ENCODE measurements around the gene EPHA4. TPM values are rescaled to one million over a fixed set of nuclear protein-coding genes. Genes with fewer than 3 reads are reported as not detected.

Gene EPHA4
- total RNA-seq, 1 donor from 2014 or later, result 30.1 TPM

- no peak for FAIRE-seq
- Histone ChIP-seq H3K4me1 (ENCODE audit: insufficient read depth, low read length) (no peaks in the 10 kb centered on the region), H2AFZ (ENCODE audit: low read depth, low read length) (no peak overlapping the region), H3K36me3 (ENCODE audit: insufficient read depth, low read length) (no peaks in the 10 kb centered on the region), H3K9ac (ENCODE audit: low read length) (no peak overlapping the region), H4K20me1 (ENCODE audit: insufficient read depth, low read length) (no peaks in the 10 kb centered on the region), H3K27ac (ENCODE audit: low read depth, low read length) (no peak overlapping the region), H3K4me3 (ENCODE audit: insufficient read depth, low read depth, low read length) (no peak overlapping the region), H3K79me2 (ENCODE audit: insufficient read depth, low read length) (no peaks in the 10 kb centered on the region), H3K27me3 (ENCODE audit: insufficient read depth, low read length) (no peaks in the 10 kb centered on the region), H3K9me3 (ENCODE audit: insufficient read depth, low read depth, low read length) (no peaks in the 10 kb centered on the region), H3K4me2 (ENCODE audit: low read length) (no peak overlapping the region)
- Mint-ChIP-seq H3K9me3 (ENCODE audit: unreplicated experiment) (peaks cover 2% of the 10 kb centered on the region), H3K27me3 (ENCODE audit: low read depth, unreplicated experiment) (no peaks in the 10 kb centered on the region), H3K27ac (ENCODE audit: unreplicated experiment) (no peak overlapping the region), H3K36me3 (ENCODE audit: low read depth, unreplicated experiment) (peaks cover 15% of the 10 kb centered on the region), H3K4me3 (ENCODE audit: unreplicated experiment) (no peak overlapping the region), H3K4me1 (ENCODE audit: low read depth, unreplicated experiment) (no peaks in the 10 kb centered on the region)
- no peak for DNase-seq (ENCODE audit: low read depth)
- TF ChIP-seq EZH2 (IDR thresholded peaks at IDR 0.05; ENCODE audit: insufficient read depth, low read length) (no peak), CTCF (IDR thresholded peaks at IDR 0.05; ENCODE audit: insufficient read depth, low read depth, low read length) (no peak)
Measured at GRCh38 chr2:221415789-221416188, 156.3 kb downstream of the EPHA4 start.

- no peak overlapping the region for H3K9ac ChIP-seq (ENCODE audit: low read length)
- H2AFZ ChIP-seq (ENCODE audit: low read depth, low read length), result no peak overlapping the region
- no peaks in the 10 kb centered on the region for H3K36me3 ChIP-seq (ENCODE audit: insufficient read depth, low read length)
- no peaks in the 10 kb centered on the region for H3K27me3 Mint-ChIP-seq (ENCODE audit: low read depth, unreplicated experiment)
- no peaks in the 10 kb centered on the region for H3K4me1 ChIP-seq (ENCODE audit: insufficient read depth, low read length)
- H3K9me3 ChIP-seq (ENCODE audit: insufficient read depth, low read depth, low read length), result no peaks in the 10 kb centered on the region
- H4K20me1 ChIP-seq (ENCODE audit: insufficient read depth, low read length), result no peaks in the 10 kb centered on the region
- H3K27me3 ChIP-seq (ENCODE audit: insufficient read depth, low read length), result no peaks in the 10 kb centered on the region
- no peak overlapping the region for H3K27ac Mint-ChIP-seq (ENCODE audit: unreplicated experiment)
- peaks cover 2% of the 10 kb centered on the region for H3K9me3 Mint-ChIP-seq (ENCODE audit: unreplicated experiment)
- H3K4me2 ChIP-seq (ENCODE audit: low read length), result no peak overlapping the region
- no peak overlapping the region for H3K4me3 Mint-ChIP-seq (ENCODE audit: unreplicated experiment)
- FAIRE-seq (no peak), DNase-seq (ENCODE audit: low read depth) (no peak)
- no peak overlapping the region for H3K27ac ChIP-seq (ENCODE audit: low read depth, low read length)
- H3K79me2 ChIP-seq (ENCODE audit: insufficient read depth, low read length), result no peaks in the 10 kb centered on the region
- H3K4me1 Mint-ChIP-seq (ENCODE audit: low read depth, unreplicated experiment), result no peaks in the 10 kb centered on the region
- no peaks in the 10 kb centered on the region for H3K36me3 Mint-ChIP-seq (ENCODE audit: low read depth, unreplicated experiment)
- TF ChIP-seq EZH2 (IDR thresholded peaks at IDR 0.05; ENCODE audit: insufficient read depth, low read length) (no peak), CTCF (IDR thresholded peaks at IDR 0.05; ENCODE audit: insufficient read depth, low read depth, low read length) (no peak)
- H3K4me3 ChIP-seq (ENCODE audit: insufficient read depth, low read depth, low read length), result no peak overlapping the region
Measured at GRCh38 chr2:221412978-221413377, 159.1 kb downstream of the EPHA4 start.

GRCh38 chr2:221410487-221410886, 161.6 kb downstream of the EPHA4 start:
- H3K27ac Mint-ChIP-seq (ENCODE audit: unreplicated experiment), result no peak overlapping the region
- Histone ChIP-seq H3K4me3 (ENCODE audit: insufficient read depth, low read depth, low read length) (no peak overlapping the region), H3K27ac (ENCODE audit: low read depth, low read length) (no peak overlapping the region), H3K4me1 (ENCODE audit: insufficient read depth, low read length) (no peaks in the 10 kb centered on the region), H3K36me3 (ENCODE audit: insufficient read depth, low read length) (no peaks in the 10 kb centered on the region), H3K9ac (ENCODE audit: low read length) (no peak overlapping the region), H4K20me1 (ENCODE audit: insufficient read depth, low read length) (no peaks in the 10 kb centered on the region), H3K79me2 (ENCODE audit: insufficient read depth, low read length) (no peaks in the 10 kb centered on the region), H2AFZ (ENCODE audit: low read depth, low read length) (no peak overlapping the region), H3K27me3 (ENCODE audit: insufficient read depth, low read length) (no peaks in the 10 kb centered on the region), H3K9me3 (ENCODE audit: insufficient read depth, low read depth, low read length) (no peaks in the 10 kb centered on the region), H3K4me2 (ENCODE audit: low read length) (no peak overlapping the region)
- H3K27me3 Mint-ChIP-seq (ENCODE audit: low read depth, unreplicated experiment), result no peaks in the 10 kb centered on the region
- DNase-seq (ENCODE audit: low read depth) (no peak), FAIRE-seq (no peak)
- no peak for TF ChIP-seq CTCF (IDR thresholded peaks at IDR 0.05; ENCODE audit: insufficient read depth, low read depth, low read length)
- no peak for TF ChIP-seq EZH2 (IDR thresholded peaks at IDR 0.05; ENCODE audit: insufficient read depth, low read length)
- H3K36me3 Mint-ChIP-seq (ENCODE audit: low read depth, unreplicated experiment), result peaks cover 1% of the 10 kb centered on the region
- peaks cover 2% of the 10 kb centered on the region for H3K9me3 Mint-ChIP-seq (ENCODE audit: unreplicated experiment)
- no peak overlapping the region for H3K4me3 Mint-ChIP-seq (ENCODE audit: unreplicated experiment)
- H3K4me1 Mint-ChIP-seq (ENCODE audit: low read depth, unreplicated experiment), result no peaks in the 10 kb centered on the region
